ENCODE measurements around the gene GOLGA6L25.
"Not testable (repeated sequence)": the region's sequence is repeated elsewhere in the genome, so short reads cannot be mapped to it uniquely, and the experiment has no call there.

Gene GOLGA6L25

GRCh38 chr15:28553268-28553667 lies at the start of gene GOLGA6L25:
TSS of gene GOLGA6L25 (plus strand) at chr15:28553568. CDS start at chr15:28553629, 61 bp downstream.
- not testable (repeated sequence) for DNase-seq (ENCODE audit: low spot score)

- not testable (repeated sequence) for DNase-seq (ENCODE audit: low spot score)
Measured at GRCh38 chr15:28508217-28508889, 45.0 kb upstream of the GOLGA6L25 start.

- DNase-seq (ENCODE audit: low spot score) = not testable (repeated sequence)
Measured at GRCh38 chr15:28514128-28514527, 39.2 kb upstream of the GOLGA6L25 start.

- DNase-seq (ENCODE audit: low spot score) = not testable (repeated sequence)
Measured at GRCh38 chr15:28515208-28515607, 38.2 kb upstream of the GOLGA6L25 start.

- DNase-seq (ENCODE audit: low spot score) = not testable (repeated sequence)
Measured at GRCh38 chr15:28532954-28533353, 20.4 kb upstream of the GOLGA6L25 start, which contains the start of gene GOLGA8G. TSS of gene GOLGA8G (minus strand) at chr15:28532971. CDS start at chr15:28532909, 62 bp downstream.

- not testable (repeated sequence) for DNase-seq (ENCODE audit: low spot score)
Measured at GRCh38 chr15:28573351-28573750, 20.0 kb downstream of the GOLGA6L25 start.

- not testable (repeated sequence) for DNase-seq (ENCODE audit: low spot score)
Measured at GRCh38 chr15:28588977-28589606, 35.7 kb downstream of the GOLGA6L25 start.

GRCh38 chr15:28589769-28590168 lies 36.4 kb downstream of the GOLGA6L25 start:
- not testable (repeated sequence) for DNase-seq (ENCODE audit: low spot score)

- DNase-seq (ENCODE audit: low spot score) = not testable (repeated sequence)
Measured at GRCh38 chr15:28592395-28592794, 39.0 kb downstream of the GOLGA6L25 start.

GRCh38 chr15:28593424-28594129 lies 40.2 kb downstream of the GOLGA6L25 start:
- DNase-seq (ENCODE audit: low spot score) = not testable (repeated sequence)

GRCh38 chr15:28597471-28597870 lies 44.1 kb downstream of the GOLGA6L25 start:
- DNase-seq (ENCODE audit: low spot score) = not testable (repeated sequence)

- DNase-seq (ENCODE audit: low spot score) = not testable (repeated sequence)
Measured at GRCh38 chr15:28598209-28598608, 44.8 kb downstream of the GOLGA6L25 start.

- DNase-seq (ENCODE audit: low spot score) = not testable (repeated sequence)
Measured at GRCh38 chr15:28602152-28602551, 48.8 kb downstream of the GOLGA6L25 start.

Measured in CD4-positive, alpha-beta T cell treated with Interleukin-6 at 100 ng/mL for 8 hours (primary cell).